ENCODE data around the gene HSPA1A. TPM values are rescaled to one million over a fixed set of nuclear protein-coding genes. Genes with fewer than 3 reads are reported as not detected.
"Not testable (repeated sequence)": the region's sequence is repeated elsewhere in the genome, so short reads cannot be mapped to it uniquely, and the experiment has no call there.

HSPA1A gene
- total RNA-seq, 2 experiments from 2014 or later = 0.22 to 2.2 TPM

GRCh38 chr6:31797588-31797987 lies 17.8 kb upstream of the HSPA1A start:
- peak; percentile 81 for DNase-seq (ENCODE audit: low spot score)
- Histone ChIP-seq H3K9me3 (ENCODE audit: low read length) (no peaks in the 10 kb centered on the region), H4K20me1 (ENCODE audit: insufficient read depth, low read length) (no peaks in the 10 kb centered on the region), H2AFZ (ENCODE audit: low read length) (no peak overlapping the region), H3K4me3 (ENCODE audit: low read depth, low read length, poor library complexity, severe bottlenecking) (peak overlapping the region; percentile 1), H3K36me3 (ENCODE audit: insufficient read depth, low read length) (peaks cover 38% of the 10 kb centered on the region), H3K4me2 (ENCODE audit: low read length) (peak overlapping the region; percentile 39), H3K9me2 (ENCODE audit: insufficient read depth, low read length) (no peaks in the 10 kb centered on the region), H3K79me2 (ENCODE audit: insufficient read depth, low read depth, low read length) (peaks cover 23% of the 10 kb centered on the region), H3K4me1 (ENCODE audit: insufficient read depth, low read length, poor library complexity, severe bottlenecking) (peaks cover 38% of the 10 kb centered on the region), H3K27ac (ENCODE audit: low read depth, low read length, poor library complexity, severe bottlenecking) (peak overlapping the region; percentile 71)
- BruUV-seq (replicated peaks) = no TSS peak
- TF ChIP-seq CTCF (conservative IDR thresholded peaks at IDR 0.05; ENCODE audit: low read length) (no peak), EZH2phosphoT487 (IDR thresholded peaks at IDR 0.05; ENCODE audit: borderline replicate concordance, low read depth, low read length) (no peak)
- intact Hi-C loops (cut with micrococcal nuclease; ENCODE audit: unreplicated experiment) = loop anchor here (2.0 to 10.0 kb wide), 3 partner anchors 29 to 253 kb away; partner anchors contain the start of genes ATP6V1G2, DDX39B, HSPA1B and NFKBIL1
- ChIA-PET POLR2A (interaction anchor here (1.8 kb wide), 1 partner anchor 33 kb away, joined by 6 read pairs; no protein-coding TSS in a partner anchor), CTCF (ENCODE audit: unreplicated experiment) (interaction anchor here (1.0 to 1.1 kb wide), 2 partner anchors 9 to 30 kb away, joined by 4 read pairs; partner anchors contain the start of genes HSPA1B and LSM2)

GRCh38 chr6:31799781-31800180 lies 15.6 kb upstream of the HSPA1A start:
- H3K9me2 ChIP-seq (ENCODE audit: insufficient read depth, low read length) = no peaks in the 10 kb centered on the region
- H2AFZ ChIP-seq (ENCODE audit: low read length) = no peak overlapping the region
- no peak overlapping the region for H3K4me3 ChIP-seq (ENCODE audit: low read depth, low read length, poor library complexity, severe bottlenecking)
- no peak for DNase-seq (ENCODE audit: low spot score)
- BruUV-seq (replicated peaks) = no TSS peak
- CTCF ChIA-PET (ENCODE audit: unreplicated experiment) = no interaction called here
- peaks cover 28% of the 10 kb centered on the region for H3K4me1 ChIP-seq (ENCODE audit: insufficient read depth, low read length, poor library complexity, severe bottlenecking)
- POLR2A ChIA-PET = no interaction called here
- H3K9me3 ChIP-seq (ENCODE audit: low read length) = no peaks in the 10 kb centered on the region
- H3K36me3 ChIP-seq (ENCODE audit: insufficient read depth, low read length) = peaks cover 42% of the 10 kb centered on the region
- H3K79me2 ChIP-seq (ENCODE audit: insufficient read depth, low read depth, low read length) = peaks cover 7% of the 10 kb centered on the region
- H3K4me2 ChIP-seq (ENCODE audit: low read length) = no peak overlapping the region
- intact Hi-C loops (cut with micrococcal nuclease; ENCODE audit: unreplicated experiment) = loop anchor here (10.0 kb wide), 1 partner anchor 255 kb away; the partner anchor contains the start of genes ATP6V1G2, DDX39B and NFKBIL1
- no peak overlapping the region for H3K27ac ChIP-seq (ENCODE audit: low read depth, low read length, poor library complexity, severe bottlenecking)
- no peak for TF ChIP-seq EZH2phosphoT487 (IDR thresholded peaks at IDR 0.05; ENCODE audit: borderline replicate concordance, low read depth, low read length)
- TF ChIP-seq CTCF (conservative IDR thresholded peaks at IDR 0.05; ENCODE audit: low read length) = no peak
- no peaks in the 10 kb centered on the region for H4K20me1 ChIP-seq (ENCODE audit: insufficient read depth, low read length)

GRCh38 chr6:31801031-31801927 lies 14.1 kb upstream of the HSPA1A start:
- DNase-seq (ENCODE audit: low spot score); H3K27ac ChIP-seq (ENCODE audit: low read depth, low read length, poor library complexity, severe bottlenecking); H3K9me3 ChIP-seq (ENCODE audit: low read length); intact Hi-C loops (cut with micrococcal nuclease; ENCODE audit: unreplicated experiment); CTCF ChIA-PET (ENCODE audit: unreplicated experiment); H3K4me3 ChIP-seq (ENCODE audit: low read depth, low read length, poor library complexity, severe bottlenecking); H2AFZ ChIP-seq (ENCODE audit: low read length); POLR2A ChIA-PET; BruUV-seq (replicated peaks); H4K20me1 ChIP-seq (ENCODE audit: insufficient read depth, low read length); H3K9me2 ChIP-seq (ENCODE audit: insufficient read depth, low read length); H3K4me2 ChIP-seq (ENCODE audit: low read length): not testable (repeated sequence)
- H3K79me2 ChIP-seq (ENCODE audit: insufficient read depth, low read depth, low read length) = peaks cover 16% of the 10 kb centered on the region
- peaks cover 46% of the 10 kb centered on the region for H3K36me3 ChIP-seq (ENCODE audit: insufficient read depth, low read length)
- H3K4me1 ChIP-seq (ENCODE audit: insufficient read depth, low read length, poor library complexity, severe bottlenecking) = peaks cover 31% of the 10 kb centered on the region

Data from OCI-LY7 (cell line).